ENCODE results near the gene SDK1. TPM values are rescaled to one million over a fixed set of nuclear protein-coding genes. Genes with fewer than 3 reads are reported as not detected.
"Not testable (repeated sequence)": the region's sequence is repeated elsewhere in the genome, so short reads cannot be mapped to it uniquely, and the experiment has no call there.

SDK1 gene
- total RNA-seq, 4 donors from 2014 or later = 2.0 to 9.3 (median 3.8) TPM

- Histone ChIP-seq H3K9me3 (no peaks in the 10 kb centered on the region), H3K4me1 (no peaks in the 10 kb centered on the region), H3K27ac (no peak overlapping the region), H3K4me3 (no peak overlapping the region), H3K36me3 (no peaks in the 10 kb centered on the region), H3K27me3 (no peaks in the 10 kb centered on the region)
- no peak for DNase-seq
- 90 to 94% methylated on average over 1 of the region's 1 CpG for WGBS, 2 donors
- TF ChIP-seq CTCF (IDR thresholded peaks at IDR 0.05) (no peak), POLR2A (IDR thresholded peaks at IDR 0.05) (no peak)
- intact Hi-C loops (cut with DNase I) = no loop called here
Measured at GRCh38 chr7:3753868-3754267, 452.8 kb downstream of the SDK1 start.

GRCh38 chr7:3754493-3755341 is 453.7 kb downstream of the SDK1 start:
- WGBS, 2 donors = 50 to 65% methylated on average over 13 to 15 of the region's 15 CpGs
- Histone ChIP-seq H3K27me3 (no peaks in the 10 kb centered on the region), H3K27ac (peak overlapping the region in 3 of 4 donors; percentile 11 to 45 (median 22)), H3K9me3 (no peaks in the 10 kb centered on the region), H3K4me3 (no peak overlapping the region), H3K4me1 (no peaks in the 10 kb centered on the region), H3K36me3 (no peaks in the 10 kb centered on the region)
- no peak for TF ChIP-seq POLR2A (IDR thresholded peaks at IDR 0.05)
- no peak for TF ChIP-seq CTCF (IDR thresholded peaks at IDR 0.05)
- intact Hi-C loops (cut with DNase I) = no loop called here
- no peak for DNase-seq

- intact Hi-C loops (cut with DNase I); H3K4me1 ChIP-seq; H3K27me3 ChIP-seq; H3K9me3 ChIP-seq; DNase-seq; H3K27ac ChIP-seq; H3K36me3 ChIP-seq; H3K4me3 ChIP-seq: not testable (repeated sequence)
- 80 to 84% methylated on average over 8 of the region's 8 CpGs for WGBS, 2 donors
Measured at GRCh38 chr7:3755778-3756453, 454.9 kb downstream of the SDK1 start.

GRCh38 chr7:3757059-3757458 is 456.0 kb downstream of the SDK1 start:
- no peaks in the 10 kb centered on the region for H3K9me3 ChIP-seq
- peaks cover 0 to 9% (median 5%) of the 10 kb centered on the region in 3 donors for H3K4me1 ChIP-seq
- intact Hi-C loops (cut with DNase I) = no loop called here
- no peak for TF ChIP-seq CTCF (IDR thresholded peaks at IDR 0.05)
- no peak for TF ChIP-seq POLR2A (IDR thresholded peaks at IDR 0.05)
- H3K27me3 ChIP-seq = no peaks in the 10 kb centered on the region
- H3K27ac ChIP-seq = no peak overlapping the region
- H3K36me3 ChIP-seq = no peaks in the 10 kb centered on the region
- DNase-seq = no peak
- no peak overlapping the region for H3K4me3 ChIP-seq
- WGBS, 2 donors = 75 to 89% methylated on average over 3 of the region's 3 CpGs

GRCh38 chr7:3760651-3761050 is 459.6 kb downstream of the SDK1 start:
- no peak for DNase-seq
- Histone ChIP-seq H3K27me3 (no peaks in the 10 kb centered on the region), H3K36me3 (no peaks in the 10 kb centered on the region), H3K4me3 (no peak overlapping the region), H3K27ac (no peak overlapping the region), H3K4me1 (peaks cover 0 to 12% (median 6%) of the 10 kb centered on the region in 3 donors), H3K9me3 (no peaks in the 10 kb centered on the region)
- TF ChIP-seq CTCF (IDR thresholded peaks at IDR 0.05) (no peak), POLR2A (IDR thresholded peaks at IDR 0.05) (no peak)
- intact Hi-C loops (cut with DNase I) = no loop called here
- 61 to 78% methylated on average over 5 of the region's 5 CpGs for WGBS, 2 donors
